ENCODE data around the gene FAM120C.

GRCh38 chrX:54213603-54214002 lies 30.5 kb upstream of the FAM120C start:
- no peak for TF ChIP-seq POLR2A (IDR thresholded peaks at IDR 0.05; ENCODE audit: low read length)
- no peak for TF ChIP-seq GATA1 (IDR thresholded peaks at IDR 0.05; ENCODE audit: low read depth, low read length)

Data from erythroblast (primary cell).